Muscle layer of duodenum (tissue), 2 donors: Measurements from ENCODE around the gene SBNO1.
A peak's percentile ranks its signal among the peaks of the same experiment; 100 is the strongest.

Experiments
- H3K27ac ChIP-seq: one replicate; pipeline ENCODE4 v1.7.0; 2013; ENCODE audit warnings: mild to moderate bottlenecking, low read length
- H3K27me3 ChIP-seq: one replicate; pipeline ENCODE4 v1.7.0; 2013; ENCODE audit warnings: low read depth, mild to moderate bottlenecking, control low read depth, low read length
- H3K36me3 ChIP-seq, 2 donors: one replicate each; pipeline ENCODE4 v1.7.0; 2013; ENCODE audit warnings: low read length in 2 of 2, control low read depth in 1 of 2, mild to moderate bottlenecking in 1 of 2; ENCODE audit not compliant: insufficient read depth in 2 of 2, control insufficient read depth in 1 of 2
- H3K4me1 ChIP-seq, 2 donors: one replicate each; pipeline ENCODE4 v1.7.0; 2013; ENCODE audit warnings: low read length in 2 of 2, mild to moderate bottlenecking in 2 of 2, control low read depth in 1 of 2, moderate library complexity in 1 of 2; ENCODE audit not compliant: insufficient read depth in 2 of 2, control insufficient read depth in 1 of 2
- H3K4me3 ChIP-seq, 2 donors: one replicate each; pipeline ENCODE4 v1.7.0; 2013; ENCODE audit warnings: low read length in 2 of 2, low read depth in 1 of 2, mild to moderate bottlenecking in 1 of 2
- H3K9me3 ChIP-seq, 2 donors: one replicate each; pipeline ENCODE4 v1.7.0; 2013; ENCODE audit warnings: low read length in 2 of 2, control low read depth in 1 of 2, mild to moderate bottlenecking in 1 of 2; ENCODE audit not compliant: control insufficient read depth in 1 of 2
- donor health status: healthy.

SBNO1 gene

GRCh38 chr12:123284669-123285068 is 80.0 kb downstream of the SBNO1 start:
- Histone ChIP-seq H3K36me3 (peaks cover 0 to 3% of the 10 kb centered on the region in 2 donors), H3K27me3 (no peaks in the 10 kb centered on the region), H3K27ac (no peak overlapping the region), H3K9me3 (no peaks in the 10 kb centered on the region), H3K4me1 (no peaks in the 10 kb centered on the region), H3K4me3 (no peak overlapping the region)

GRCh38 chr12:123283461-123283860 is 81.2 kb downstream of the SBNO1 start:
- Histone ChIP-seq H3K4me1 (no peaks in the 10 kb centered on the region), H3K4me3 (no peak overlapping the region)

GRCh38 chr12:123282111-123282510 is 82.5 kb downstream of the SBNO1 start:
- H3K4me3 ChIP-seq: no peak overlapping the region
- no peaks in the 10 kb centered on the region for H3K27me3 ChIP-seq
- H3K27ac ChIP-seq: no peak overlapping the region
- H3K4me1 ChIP-seq: no peaks in the 10 kb centered on the region
- no peaks in the 10 kb centered on the region for H3K36me3 ChIP-seq
- H3K9me3 ChIP-seq: no peaks in the 10 kb centered on the region

More at GRCh38 chr12:123283461-123283860, 81.2 kb downstream of the SBNO1 start:
- Histone ChIP-seq H3K9me3 (no peaks in the 10 kb centered on the region), H3K27me3 (no peaks in the 10 kb centered on the region), H3K36me3 (no peaks in the 10 kb centered on the region), H3K27ac (no peak overlapping the region)

GRCh38 chr12:123280971-123281370 is 83.7 kb downstream of the SBNO1 start:
- Histone ChIP-seq H3K4me3 (no peak overlapping the region), H3K4me1 (no peaks in the 10 kb centered on the region), H3K27me3 (no peaks in the 10 kb centered on the region), H3K27ac (no peak overlapping the region), H3K36me3 (no peaks in the 10 kb centered on the region), H3K9me3 (no peaks in the 10 kb centered on the region)

GRCh38 chr12:123278101-123278627 is 86.5 kb downstream of the SBNO1 start:
- Histone ChIP-seq H3K4me3 (no peak overlapping the region), H3K36me3 (no peaks in the 10 kb centered on the region), H3K27ac (no peak overlapping the region), H3K27me3 (no peaks in the 10 kb centered on the region), H3K4me1 (no peaks in the 10 kb centered on the region), H3K9me3 (no peaks in the 10 kb centered on the region)

- peaks cover 0 to 31% of the 10 kb centered on the region in 2 donors for H3K4me1 ChIP-seq
- H3K27me3 ChIP-seq: no peaks in the 10 kb centered on the region
- H3K27ac ChIP-seq: no peak overlapping the region
- H3K9me3 ChIP-seq: no peaks in the 10 kb centered on the region
- H3K36me3 ChIP-seq: peaks cover 0 to 10% of the 10 kb centered on the region in 2 donors
- no peak overlapping the region for H3K4me3 ChIP-seq
Measured at GRCh38 chr12:123273166-123273565, 91.5 kb downstream of the SBNO1 start.

GRCh38 chr12:123271001-123271668 is 93.5 kb downstream of the SBNO1 start:
- H3K4me1 ChIP-seq: peaks cover 0 to 36% of the 10 kb centered on the region in 2 donors
- H3K9me3 ChIP-seq: no peaks in the 10 kb centered on the region
- H3K27ac ChIP-seq: no peak overlapping the region
- H3K27me3 ChIP-seq: no peaks in the 10 kb centered on the region
- H3K4me3 ChIP-seq: peak overlapping the region in 1 of 2 donors; percentile 81
- H3K36me3 ChIP-seq: peaks cover 0 to 14% of the 10 kb centered on the region in 2 donors

- H3K9me3 ChIP-seq: no peaks in the 10 kb centered on the region
- H3K36me3 ChIP-seq: peaks cover 0 to 20% of the 10 kb centered on the region in 2 donors
- peak overlapping the region; percentile 68 to 81 for H3K4me3 ChIP-seq
- H3K27ac ChIP-seq: peak overlapping the region; percentile 69
- H3K27me3 ChIP-seq: no peaks in the 10 kb centered on the region
- H3K4me1 ChIP-seq: peaks cover 0 to 36% of the 10 kb centered on the region in 2 donors
Measured at GRCh38 chr12:123270214-123271000, 94.2 kb downstream of the SBNO1 start.

GRCh38 chr12:123269896-123270213 is 94.8 kb downstream of the SBNO1 start:
- peak overlapping the region; percentile 68 to 81 for H3K4me3 ChIP-seq
- H3K36me3 ChIP-seq: peaks cover 0 to 24% of the 10 kb centered on the region in 2 donors
- H3K4me1 ChIP-seq: peaks cover 0 to 36% of the 10 kb centered on the region in 2 donors
- no peaks in the 10 kb centered on the region for H3K9me3 ChIP-seq
- no peaks in the 10 kb centered on the region for H3K27me3 ChIP-seq
- H3K27ac ChIP-seq: peak overlapping the region; percentile 69

GRCh38 chr12:123269395-123269892 is 95.2 kb downstream of the SBNO1 start:
- peaks cover 0 to 36% of the 10 kb centered on the region in 2 donors for H3K4me1 ChIP-seq

GRCh38 chr12:123268850-123269249 is 95.8 kb downstream of the SBNO1 start:
- H3K9me3 ChIP-seq: no peaks in the 10 kb centered on the region
- H3K4me1 ChIP-seq: peaks cover 0 to 36% of the 10 kb centered on the region in 2 donors

More at GRCh38 chr12:123269395-123269892, 95.2 kb downstream of the SBNO1 start:
- Histone ChIP-seq H3K9me3 (no peaks in the 10 kb centered on the region), H3K27ac (peak overlapping the region; percentile 69), H3K4me3 (peak overlapping the region; percentile 68 to 81), H3K36me3 (peaks cover 0 to 28% of the 10 kb centered on the region in 2 donors), H3K27me3 (no peaks in the 10 kb centered on the region)

More at GRCh38 chr12:123268850-123269249, 95.8 kb downstream of the SBNO1 start:
- Histone ChIP-seq H3K4me3 (peak overlapping the region; percentile 46 to 81), H3K36me3 (peaks cover 0 to 29% of the 10 kb centered on the region in 2 donors), H3K27ac (no peak overlapping the region), H3K27me3 (no peaks in the 10 kb centered on the region)
